Neuronal stem cell (in vitro differentiated cells): ENCODE results near the gene CAMTA2.

ENCODE experiments used
- DNase-seq: peaks from one replicate; pipeline ENCODE4 v3.0.0-alpha.2; 2013; ENCODE audit warnings: low spot score
- H2AFZ ChIP-seq: one replicate; pipeline ENCODE4 v1.6.1; 2013; ENCODE audit warnings: mild to moderate bottlenecking, low read length, inconsistent platforms
- H2AK5ac ChIP-seq: 2 replicates; pipeline ENCODE4 v1.6.1; 2013; ENCODE audit warnings: low read depth, mild to moderate bottlenecking, inconsistent platforms, low read length, moderate library complexity, mixed read lengths
- H2BK120ac ChIP-seq: 2 replicates; pipeline ENCODE4 v1.6.1; 2013; ENCODE audit warnings: low read depth, mild to moderate bottlenecking, inconsistent platforms, low read length, moderate library complexity, mixed read lengths
- H2BK12ac ChIP-seq: one replicate; pipeline ENCODE4 v1.6.1; 2013; ENCODE audit warnings: low read length, inconsistent platforms
- H2BK15ac ChIP-seq: 2 replicates; pipeline ENCODE4 v1.6.1; 2013; ENCODE audit warnings: mild to moderate bottlenecking, low read length, inconsistent platforms, mixed read lengths
- H2BK5ac ChIP-seq: one replicate; pipeline ENCODE4 v1.6.1; 2013; ENCODE audit warnings: inconsistent platforms, mild to moderate bottlenecking, low read length, moderate library complexity
- H3K14ac ChIP-seq: one replicate; pipeline ENCODE4 v1.6.1; 2013; ENCODE audit warnings: low read length, inconsistent platforms
- H3K18ac ChIP-seq: 2 replicates; pipeline ENCODE4 v1.6.1; 2013; ENCODE audit warnings: low read length, inconsistent platforms
- H3K23ac ChIP-seq: 2 replicates; pipeline ENCODE4 v1.6.1; 2013; ENCODE audit warnings: low read depth, mild to moderate bottlenecking, mixed read lengths, low read length, inconsistent platforms; ENCODE audit not compliant: poor library complexity
- H3K27ac ChIP-seq: replicated peaks from 3 replicates; pipeline ENCODE4 v1.5.1; 2013; ENCODE audit warnings: low read length, inconsistent platforms
- H3K27me3 ChIP-seq, 3 experiments: 2 replicates each; pipeline ENCODE4 v1.6.1; 2013; ENCODE audit warnings: low read length in 3 of 3, mild to moderate bottlenecking in 2 of 3, inconsistent platforms in 1 of 3, low read depth in 1 of 3, mixed read lengths in 1 of 3, moderate library complexity in 1 of 3; ENCODE audit not compliant: control insufficient read depth in 3 of 3, insufficient read depth in 3 of 3
- H3K36me3 ChIP-seq, 2 donors: replicated peaks in 1 of 2; 2 replicates each; pipeline ENCODE4 v1.6.1; 2013; ENCODE audit warnings: low read length in 2 of 2; ENCODE audit not compliant: control insufficient read depth in 2 of 2, insufficient read depth in 2 of 2
- H3K4ac ChIP-seq: 2 replicates; pipeline ENCODE4 v1.6.1; 2013; ENCODE audit warnings: inconsistent platforms, mild to moderate bottlenecking, low read length, moderate library complexity
- H3K4me1 ChIP-seq, 2 donors: 1 replicate in 1 of 2; 2 replicates in 1 of 2; pipeline ENCODE4 v1.6.1; 2013; ENCODE audit warnings: low read length in 2 of 2, low read depth in 1 of 2; ENCODE audit not compliant: control insufficient read depth in 2 of 2, insufficient read depth in 1 of 2
- H3K4me2 ChIP-seq: one replicate; pipeline ENCODE4 v1.6.1; 2013; ENCODE audit warnings: mild to moderate bottlenecking, low read length, inconsistent platforms; ENCODE audit not compliant: insufficient read depth, poor library complexity, severe bottlenecking
- H3K4me3 ChIP-seq, 2 donors: 2 replicates each; pipeline ENCODE4 v1.5.1; 2013; ENCODE audit warnings: low read length in 2 of 2, mild to moderate bottlenecking in 2 of 2, inconsistent platforms in 1 of 2, moderate library complexity in 1 of 2
- H3K79me1 ChIP-seq: one replicate; pipeline ENCODE4 v1.6.1; 2013; ENCODE audit warnings: low read depth, mild to moderate bottlenecking, inconsistent platforms, low read length, moderate library complexity
- H3K9ac ChIP-seq: one replicate; pipeline ENCODE4 v1.6.1; 2013; ENCODE audit warnings: mild to moderate bottlenecking, low read depth, low read length, inconsistent platforms; ENCODE audit not compliant: poor library complexity
- H3K9me3 ChIP-seq, 2 donors: replicated peaks in 1 of 2; 2 replicates each; pipeline versions ENCODE3 to v1.6.1; 2013; ENCODE audit warnings: low read length in 2 of 2, mild to moderate bottlenecking in 2 of 2, inconsistent platforms in 1 of 2, low read depth in 1 of 2, mixed read lengths in 1 of 2, moderate library complexity in 1 of 2; ENCODE audit not compliant: control insufficient read depth in 2 of 2, insufficient read depth in 1 of 2
- H4K8ac ChIP-seq: one replicate; pipeline ENCODE4 v1.6.1; 2013; ENCODE audit warnings: low read depth, mild to moderate bottlenecking, inconsistent platforms, low read length, moderate library complexity
- H4K91ac ChIP-seq: one replicate; pipeline ENCODE4 v1.6.1; 2013; ENCODE audit warnings: low read length, low read depth, mild to moderate bottlenecking, inconsistent platforms; ENCODE audit not compliant: poor library complexity
- WGBS, 2 donors: extraction: QIAGEN DNeasy Blood & Tissue Kit; methylation state at CpG; one replicate each; pipeline ENCODE4 v1.1.7; 2013; ENCODE audit warnings: missing lambda C conversion rate in 2 of 2, mixed read lengths in 1 of 2; ENCODE audit not compliant: insufficient read length in 2 of 2, insufficient replicate concordance in 1 of 2; ENCODE audit errors: extremely low coverage in 2 of 2; 5-methylcytosine and 5-hydroxymethylcytosine counted together

The CAMTA2 gene

GRCh38 chr17:4938688-4939545 is 48.6 kb downstream of the CAMTA2 start:
- H3K14ac ChIP-seq: no peak overlapping the region
- H2BK120ac ChIP-seq: peak overlapping the region; percentile 65
- H4K91ac ChIP-seq: no peak overlapping the region
- no peaks in the 10 kb centered on the region for H3K9me3 ChIP-seq
- peaks cover 19% of the 10 kb centered on the region for H3K79me1 ChIP-seq
- peak overlapping the region; percentile 90 for H2AFZ ChIP-seq
- H2BK12ac ChIP-seq: no peak overlapping the region
- H4K8ac ChIP-seq: no peak overlapping the region
- H3K27me3 ChIP-seq: no peaks in the 10 kb centered on the region
- peak overlapping the region; percentile 8 for H2BK5ac ChIP-seq
- peak overlapping the region; percentile 87 for H3K23ac ChIP-seq
- H3K4me2 ChIP-seq: peak overlapping the region; percentile 95
- peak overlapping the region; percentile 95 for H3K18ac ChIP-seq
- no CpG with 5 or more reads among the region's 19 CpGs for WGBS, 2 donors
- no peak overlapping the region for H3K4ac ChIP-seq
- peak overlapping the region; percentile 89 for H2BK15ac ChIP-seq
- H2AK5ac ChIP-seq: peak overlapping the region; percentile 58
- peak overlapping the region; percentile 94 for H3K9ac ChIP-seq
- H3K4me3 ChIP-seq: peak overlapping the region; percentile 93 to 95
- H3K36me3 ChIP-seq: peaks cover 35 to 58% of the 10 kb centered on the region in 2 donors
- peaks cover 11 to 12% of the 10 kb centered on the region in 2 donors for H3K4me1 ChIP-seq
- DNase-seq: no peak
- peak overlapping the region; percentile 95 for H3K27ac ChIP-seq

GRCh38 chr17:4938069-4938491 is 49.4 kb downstream of the CAMTA2 start:
- peak overlapping the region; percentile 56 for H3K9ac ChIP-seq
- H2BK120ac ChIP-seq: no peak overlapping the region
- H3K27me3 ChIP-seq: no peaks in the 10 kb centered on the region
- H2BK5ac ChIP-seq: peak overlapping the region; percentile 43
- peaks cover 17% of the 10 kb centered on the region for H3K79me1 ChIP-seq
- WGBS, 2 donors: no CpG with 5 or more reads among the region's 11 CpGs
- peaks cover 11 to 12% of the 10 kb centered on the region in 2 donors for H3K4me1 ChIP-seq
- no peak overlapping the region for H3K14ac ChIP-seq
- H4K8ac ChIP-seq: no peak overlapping the region
- no peak overlapping the region for H3K27ac ChIP-seq
- no peak overlapping the region for H2AK5ac ChIP-seq
- no peak for DNase-seq
- no peak overlapping the region for H2BK12ac ChIP-seq
- H3K4me2 ChIP-seq: no peak overlapping the region
- no peaks in the 10 kb centered on the region for H3K9me3 ChIP-seq
- H4K91ac ChIP-seq: peak overlapping the region; percentile 73
- peak overlapping the region; percentile 25 for H2BK15ac ChIP-seq
- H2AFZ ChIP-seq: no peak overlapping the region
- H3K18ac ChIP-seq: no peak overlapping the region
- H3K36me3 ChIP-seq: peaks cover 29 to 49% of the 10 kb centered on the region in 2 donors
- peak overlapping the region; percentile 23 for H3K23ac ChIP-seq
- peak overlapping the region in 1 of 2 donors; percentile 93 for H3K4me3 ChIP-seq
- no peak overlapping the region for H3K4ac ChIP-seq

- no peak overlapping the region for H3K4me3 ChIP-seq
- no peaks in the 10 kb centered on the region for H3K27me3 ChIP-seq
- H4K91ac ChIP-seq: no peak overlapping the region
- no peak overlapping the region for H3K14ac ChIP-seq
- peaks cover 11 to 12% of the 10 kb centered on the region in 2 donors for H3K4me1 ChIP-seq
- no peak overlapping the region for H2BK120ac ChIP-seq
- no CpG with 5 or more reads among the region's 16 CpGs for WGBS, 2 donors
- H3K36me3 ChIP-seq: peaks cover 24 to 44% of the 10 kb centered on the region in 2 donors
- H3K27ac ChIP-seq: no peak overlapping the region
- H3K79me1 ChIP-seq: peaks cover 17% of the 10 kb centered on the region
- peak overlapping the region; percentile 43 for H2BK5ac ChIP-seq
- H3K9ac ChIP-seq: no peak overlapping the region
- H3K4me2 ChIP-seq: no peak overlapping the region
- H2AFZ ChIP-seq: no peak overlapping the region
- no peaks in the 10 kb centered on the region for H3K9me3 ChIP-seq
- H3K4ac ChIP-seq: no peak overlapping the region
- DNase-seq: no peak
- no peak overlapping the region for H2BK12ac ChIP-seq
- no peak overlapping the region for H2BK15ac ChIP-seq
- no peak overlapping the region for H4K8ac ChIP-seq
- H2AK5ac ChIP-seq: no peak overlapping the region
- H3K18ac ChIP-seq: no peak overlapping the region
- no peak overlapping the region for H3K23ac ChIP-seq
Observed at GRCh38 chr17:4937553-4937952, 49.9 kb downstream of the CAMTA2 start.

DNA sequence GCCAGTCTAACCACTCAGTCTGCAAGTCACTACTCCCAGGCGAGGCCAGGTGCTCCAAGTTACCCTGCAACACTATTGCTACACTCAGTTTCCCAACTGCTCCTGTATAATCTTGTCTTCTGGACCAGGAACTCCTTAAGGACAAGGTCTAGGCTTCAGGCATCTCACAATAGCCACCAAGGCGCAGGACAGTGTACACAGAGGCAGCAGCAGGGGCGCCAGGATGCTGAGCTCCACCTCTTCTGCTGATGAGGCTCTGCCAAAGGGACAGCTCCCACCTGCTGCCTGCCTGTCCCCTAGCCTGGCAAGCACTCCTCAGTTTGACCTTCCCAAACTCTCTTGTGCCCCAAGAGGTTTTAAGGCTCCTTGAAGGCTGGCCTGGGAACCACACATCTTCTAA is 51.0 kb downstream of the CAMTA2 start:
- H3K9me3 ChIP-seq: no peaks in the 10 kb centered on the region

More for the DNA sequence above, 51.0 kb downstream of the CAMTA2 start:
- Histone ChIP-seq H2BK12ac (no peak overlapping the region), H2BK5ac (no peak overlapping the region), H3K27ac (no peak overlapping the region), H3K14ac (no peak overlapping the region), H3K4ac (no peak overlapping the region), H4K8ac (no peak overlapping the region), H2BK120ac (no peak overlapping the region), H4K91ac (no peak overlapping the region), H3K4me1 (peaks cover 11 to 12% of the 10 kb centered on the region in 2 donors), H2BK15ac (no peak overlapping the region), H2AK5ac (no peak overlapping the region), H3K9ac (no peak overlapping the region), H3K23ac (no peak overlapping the region), H3K36me3 (peaks cover 18 to 34% of the 10 kb centered on the region in 2 donors), H3K79me1 (peaks cover 17% of the 10 kb centered on the region), H3K27me3 (no peaks in the 10 kb centered on the region), H3K4me2 (no peak overlapping the region), H2AFZ (no peak overlapping the region), H3K4me3 (no peak overlapping the region), H3K18ac (no peak overlapping the region)
- WGBS, 2 donors: no CpG with 5 or more reads among the region's 3 CpGs
- DNase-seq: no peak
